ENCODE data around the gene KIF18B. TPM values are rescaled to one million over a fixed set of nuclear protein-coding genes. Genes with fewer than 3 reads are reported as not detected.
A peak's percentile ranks its signal among the peaks of the same experiment; 100 is the strongest.

Gene KIF18B
- total and polyA plus RNA-seq, 2 of the 13 experiments (the other 11 are each of a cell fraction or from before 2014, with no cell fraction given) = 15.2 to 15.3 TPM

DNA sequence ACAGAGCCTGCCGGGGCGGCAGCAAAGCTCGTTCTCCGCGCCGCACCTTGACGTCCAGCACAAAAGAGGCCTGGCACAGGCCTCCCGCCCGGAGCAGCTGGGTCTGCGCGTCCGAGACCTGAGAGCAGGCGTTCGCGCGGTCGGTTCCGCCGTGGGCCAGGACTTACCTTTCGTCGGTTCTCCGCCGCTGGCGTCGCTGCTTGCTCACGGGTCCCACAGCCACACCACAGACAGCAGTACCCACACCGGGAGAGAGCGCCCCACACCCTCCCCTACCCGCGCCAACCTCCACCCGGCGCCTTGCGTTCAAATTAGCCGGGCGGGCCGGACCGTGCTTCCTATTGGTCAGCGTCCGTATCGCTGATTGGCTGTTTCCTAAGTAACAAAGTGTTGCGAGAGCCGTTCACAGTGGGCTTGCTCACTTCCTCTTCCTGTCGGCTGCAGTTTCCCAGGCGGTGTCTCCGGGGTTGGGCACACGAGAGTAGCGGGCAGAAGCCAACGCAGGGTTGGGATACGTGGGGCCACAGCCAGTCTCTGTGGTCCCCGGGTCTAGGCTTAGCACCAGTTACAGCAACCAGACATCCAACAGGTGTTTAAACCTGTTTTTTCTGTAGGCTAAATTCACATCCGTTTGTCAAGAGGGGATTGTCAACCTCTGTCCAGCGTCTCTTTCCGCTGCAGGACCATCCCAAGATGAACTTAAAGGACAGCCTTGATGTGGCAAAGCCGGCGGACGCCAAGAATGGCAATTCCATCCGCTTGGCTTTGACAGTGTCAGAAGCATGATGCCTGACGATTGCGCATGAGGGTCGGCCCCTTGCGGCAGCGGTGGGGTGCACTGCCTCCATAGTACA, at the start of gene KIF18B (continued):
- TF ChIP-seq LCORL (IDR thresholded peaks at IDR 0.05) = no peak
- peak; percentile 30; the same call in 1 of the 2 replicates for TF ChIP-seq LCORL (CRISPR knock-in tag; IDR thresholded peaks at IDR 0.05)
- TF ChIP-seq SETDB1 (CRISPR knock-in tag; IDR thresholded peaks at IDR 0.05; ENCODE audit: borderline replicate concordance) = no peak
- TF ChIP-seq CHD2 (IDR thresholded peaks at IDR 0.05; ENCODE audit: low read depth, low read length) = peak; percentile 94
- no peak for TF ChIP-seq ZNF17 (CRISPR knock-in tag; IDR thresholded peaks at IDR 0.05)
- 0 out of 2 replicates have a peak, but pooled peaks have one; percentile 32 for TF ChIP-seq NR2F2 (IDR thresholded peaks at IDR 0.05; ENCODE audit: borderline replicate concordance, low read depth)
- peak; percentile 38; the same call in 1 of the 2 replicates for TF ChIP-seq GZF1 (CRISPR knock-in tag; IDR thresholded peaks at IDR 0.05)
- no peak for TF ChIP-seq ZNF550 (CRISPR knock-in tag; IDR thresholded peaks at IDR 0.05; ENCODE audit: borderline replicate concordance)
- no peak for TF ChIP-seq EEA1 (CRISPR knock-in tag; IDR thresholded peaks at IDR 0.05; ENCODE audit: borderline replicate concordance)
- peak; percentile 62; the same call in 1 of the 2 replicates for TF ChIP-seq ZNF264 (CRISPR knock-in tag; IDR thresholded peaks at IDR 0.05)
- TF ChIP-seq KDM2A (CRISPR knock-in tag; IDR thresholded peaks at IDR 0.05; ENCODE audit: borderline replicate concordance, low read depth) = peak; percentile 44; the same call in 1 of the 2 replicates
- peak; percentile 94 for TF ChIP-seq PHF20 (CRISPR knock-in tag; IDR thresholded peaks at IDR 0.05)
- TF ChIP-seq ZNF772 (CRISPR knock-in tag; IDR thresholded peaks at IDR 0.05) = peak; percentile 50; the same call in 1 of the 2 replicates
- no peak for TF ChIP-seq ZNF841 (CRISPR knock-in tag; IDR thresholded peaks at IDR 0.05; ENCODE audit: borderline replicate concordance)
- TF ChIP-seq ZFP36L2 (CRISPR knock-in tag; IDR thresholded peaks at IDR 0.05) = 0 out of 2 replicates have a peak, but pooled peaks have one; percentile 45
- no peak for TF ChIP-seq JARID2 (CRISPR knock-in tag; IDR thresholded peaks at IDR 0.05; ENCODE audit: insufficient replicate concordance)
- TF ChIP-seq ZNF20 (CRISPR knock-in tag; IDR thresholded peaks at IDR 0.05) = no peak
- peak; percentile 72; the same call in 1 of the 2 replicates for TF ChIP-seq KDM5B (CRISPR knock-in tag; IDR thresholded peaks at IDR 0.05; ENCODE audit: borderline replicate concordance)
- TF ChIP-seq RFXAP (CRISPR knock-in tag; IDR thresholded peaks at IDR 0.05; ENCODE audit: borderline replicate concordance) = peak; percentile 82; the same call in 1 of the 2 replicates
- TF ChIP-seq, protein P1, sequence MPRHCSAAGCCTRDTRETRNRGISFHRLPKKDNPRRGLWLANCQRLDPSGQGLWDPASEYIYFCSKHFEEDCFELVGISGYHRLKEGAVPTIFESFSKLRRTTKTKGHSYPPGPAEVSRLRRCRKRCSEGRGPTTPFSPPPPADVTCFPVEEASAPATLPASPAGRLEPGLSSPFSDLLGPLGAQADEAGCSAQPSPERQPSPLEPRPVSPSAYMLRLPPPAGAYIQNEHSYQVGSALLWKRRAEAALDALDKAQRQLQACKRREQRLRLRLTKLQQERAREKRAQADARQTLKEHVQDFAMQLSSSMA (CRISPR knock-in tag; IDR thresholded peaks at IDR 0.05) = no peak
- TF ChIP-seq, protein P2, sequence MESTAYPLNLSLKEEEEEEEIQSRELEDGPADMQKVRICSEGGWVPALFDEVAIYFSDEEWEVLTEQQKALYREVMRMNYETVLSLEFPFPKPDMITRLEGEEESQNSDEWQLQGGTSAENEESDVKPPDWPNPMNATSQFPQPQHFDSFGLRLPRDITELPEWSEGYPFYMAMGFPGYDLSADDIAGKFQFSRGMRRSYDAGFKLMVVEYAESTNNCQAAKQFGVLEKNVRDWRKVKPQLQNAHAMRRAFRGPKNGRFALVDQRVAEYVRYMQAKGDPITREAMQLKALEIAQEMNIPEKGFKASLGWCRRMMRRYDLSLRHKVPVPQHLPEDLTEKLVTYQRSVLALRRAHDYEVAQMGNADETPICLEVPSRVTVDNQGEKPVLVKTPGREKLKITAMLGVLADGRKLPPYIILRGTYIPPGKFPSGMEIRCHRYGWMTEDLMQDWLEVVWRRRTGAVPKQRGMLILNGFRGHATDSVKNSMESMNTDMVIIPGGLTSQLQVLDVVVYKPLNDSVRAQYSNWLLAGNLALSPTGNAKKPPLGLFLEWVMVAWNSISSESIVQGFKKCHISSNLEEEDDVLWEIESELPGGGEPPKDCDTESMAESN (CRISPR knock-in tag; conservative IDR thresholded peaks at IDR 0.05) = peak; percentile 98
- 0 out of 2 replicates have a peak, but pooled peaks have one; percentile 23 for TF ChIP-seq ZNF367 (CRISPR knock-in tag; IDR thresholded peaks at IDR 0.05; ENCODE audit: borderline replicate concordance)
- TF ChIP-seq SRY (CRISPR knock-in tag; IDR thresholded peaks at IDR 0.05) = peak; percentile 52; the same call in 1 of the 2 replicates
- TF ChIP-seq SMAD9 (CRISPR knock-in tag; IDR thresholded peaks at IDR 0.05) = 0 out of 2 replicates have a peak, but pooled peaks have one; percentile 61
- TF ChIP-seq, protein P3, sequence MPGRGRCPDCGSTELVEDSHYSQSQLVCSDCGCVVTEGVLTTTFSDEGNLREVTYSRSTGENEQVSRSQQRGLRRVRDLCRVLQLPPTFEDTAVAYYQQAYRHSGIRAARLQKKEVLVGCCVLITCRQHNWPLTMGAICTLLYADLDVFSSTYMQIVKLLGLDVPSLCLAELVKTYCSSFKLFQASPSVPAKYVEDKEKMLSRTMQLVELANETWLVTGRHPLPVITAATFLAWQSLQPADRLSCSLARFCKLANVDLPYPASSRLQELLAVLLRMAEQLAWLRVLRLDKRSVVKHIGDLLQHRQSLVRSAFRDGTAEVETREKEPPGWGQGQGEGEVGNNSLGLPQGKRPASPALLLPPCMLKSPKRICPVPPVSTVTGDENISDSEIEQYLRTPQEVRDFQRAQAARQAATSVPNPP (CRISPR knock-in tag; IDR thresholded peaks at IDR 0.05) = peak; percentile 40; the same call in 1 of the 2 replicates
- no peak for TF ChIP-seq KAT2B (IDR thresholded peaks at IDR 0.05; ENCODE audit: borderline replicate concordance, low read depth, low read length)
- peak; percentile 63; the same call in 1 of the 2 replicates for TF ChIP-seq NR2C2 (CRISPR knock-in tag; IDR thresholded peaks at IDR 0.05; ENCODE audit: borderline replicate concordance)
